Measurements from ENCODE around the gene ARHGAP22. TPM values are rescaled to one million over a fixed set of nuclear protein-coding genes. Genes with fewer than 3 reads are reported as not detected.

ARHGAP22 gene
- total and polyA plus RNA-seq, 2 experiments from 2014 or later = 4.8 to 10.7 TPM

DNA sequence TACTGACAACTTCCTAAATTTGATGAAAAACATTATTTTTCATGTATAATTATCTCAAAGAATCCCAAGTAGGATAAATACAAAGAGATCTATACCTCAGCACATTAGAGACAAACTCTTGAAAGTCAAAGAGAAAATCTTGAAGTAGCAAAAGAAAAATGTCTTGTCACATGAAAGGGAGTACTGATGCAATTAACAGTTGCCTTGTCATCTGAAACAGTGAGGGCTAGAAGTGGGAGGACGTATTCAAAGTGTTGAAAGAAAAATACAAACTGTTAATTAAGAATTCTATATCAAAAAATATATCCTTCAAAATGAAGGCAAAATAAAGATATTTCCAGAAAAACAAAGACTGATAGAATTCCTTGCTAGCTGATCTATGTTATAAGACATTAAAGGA is 35.5 kb upstream of the ARHGAP22 start:
- no peaks in the 10 kb centered on the region for H3K4me1 Mint-ChIP-seq
- H3K27me3 Mint-ChIP-seq (ENCODE audit: insufficient read depth, low read depth, poor library complexity) = peaks cover 3% of the 10 kb centered on the region
- Histone ChIP-seq H3K27me3 (ENCODE audit: insufficient read depth) (no peaks in the 10 kb centered on the region), H3K4me2 (no peak overlapping the region), H4K20me1 (replicated peaks; ENCODE audit: insufficient read depth) (no peaks in the 10 kb centered on the region), H3K4me3 (no peak overlapping the region), H3K4me1 (ENCODE audit: insufficient read depth) (no peaks in the 10 kb centered on the region), H3K36me3 (ENCODE audit: insufficient read depth) (no peaks in the 10 kb centered on the region), H3K9me2 (ENCODE audit: insufficient read depth) (no peaks in the 10 kb centered on the region), H3K79me2 (replicated peaks; ENCODE audit: insufficient read depth) (no peaks in the 10 kb centered on the region), H3F3A (replicated peaks; ENCODE audit: low read depth) (no peaks in the 10 kb centered on the region), H3K27ac (ENCODE audit: low read depth) (no peak overlapping the region), H2AFZ (no peak overlapping the region)
- H3K4me3 Mint-ChIP-seq = no peak overlapping the region
- DNase-seq (ENCODE audit: low spot score) (no peak), ATAC-seq (no peak)
- H3K9me3 Mint-ChIP-seq = peaks cover 17% of the 10 kb centered on the region
- H3K27ac Mint-ChIP-seq = no peak overlapping the region
- H3K36me3 Mint-ChIP-seq (ENCODE audit: low read depth) = no peaks in the 10 kb centered on the region
- TF ChIP-seq, protein P1, sequence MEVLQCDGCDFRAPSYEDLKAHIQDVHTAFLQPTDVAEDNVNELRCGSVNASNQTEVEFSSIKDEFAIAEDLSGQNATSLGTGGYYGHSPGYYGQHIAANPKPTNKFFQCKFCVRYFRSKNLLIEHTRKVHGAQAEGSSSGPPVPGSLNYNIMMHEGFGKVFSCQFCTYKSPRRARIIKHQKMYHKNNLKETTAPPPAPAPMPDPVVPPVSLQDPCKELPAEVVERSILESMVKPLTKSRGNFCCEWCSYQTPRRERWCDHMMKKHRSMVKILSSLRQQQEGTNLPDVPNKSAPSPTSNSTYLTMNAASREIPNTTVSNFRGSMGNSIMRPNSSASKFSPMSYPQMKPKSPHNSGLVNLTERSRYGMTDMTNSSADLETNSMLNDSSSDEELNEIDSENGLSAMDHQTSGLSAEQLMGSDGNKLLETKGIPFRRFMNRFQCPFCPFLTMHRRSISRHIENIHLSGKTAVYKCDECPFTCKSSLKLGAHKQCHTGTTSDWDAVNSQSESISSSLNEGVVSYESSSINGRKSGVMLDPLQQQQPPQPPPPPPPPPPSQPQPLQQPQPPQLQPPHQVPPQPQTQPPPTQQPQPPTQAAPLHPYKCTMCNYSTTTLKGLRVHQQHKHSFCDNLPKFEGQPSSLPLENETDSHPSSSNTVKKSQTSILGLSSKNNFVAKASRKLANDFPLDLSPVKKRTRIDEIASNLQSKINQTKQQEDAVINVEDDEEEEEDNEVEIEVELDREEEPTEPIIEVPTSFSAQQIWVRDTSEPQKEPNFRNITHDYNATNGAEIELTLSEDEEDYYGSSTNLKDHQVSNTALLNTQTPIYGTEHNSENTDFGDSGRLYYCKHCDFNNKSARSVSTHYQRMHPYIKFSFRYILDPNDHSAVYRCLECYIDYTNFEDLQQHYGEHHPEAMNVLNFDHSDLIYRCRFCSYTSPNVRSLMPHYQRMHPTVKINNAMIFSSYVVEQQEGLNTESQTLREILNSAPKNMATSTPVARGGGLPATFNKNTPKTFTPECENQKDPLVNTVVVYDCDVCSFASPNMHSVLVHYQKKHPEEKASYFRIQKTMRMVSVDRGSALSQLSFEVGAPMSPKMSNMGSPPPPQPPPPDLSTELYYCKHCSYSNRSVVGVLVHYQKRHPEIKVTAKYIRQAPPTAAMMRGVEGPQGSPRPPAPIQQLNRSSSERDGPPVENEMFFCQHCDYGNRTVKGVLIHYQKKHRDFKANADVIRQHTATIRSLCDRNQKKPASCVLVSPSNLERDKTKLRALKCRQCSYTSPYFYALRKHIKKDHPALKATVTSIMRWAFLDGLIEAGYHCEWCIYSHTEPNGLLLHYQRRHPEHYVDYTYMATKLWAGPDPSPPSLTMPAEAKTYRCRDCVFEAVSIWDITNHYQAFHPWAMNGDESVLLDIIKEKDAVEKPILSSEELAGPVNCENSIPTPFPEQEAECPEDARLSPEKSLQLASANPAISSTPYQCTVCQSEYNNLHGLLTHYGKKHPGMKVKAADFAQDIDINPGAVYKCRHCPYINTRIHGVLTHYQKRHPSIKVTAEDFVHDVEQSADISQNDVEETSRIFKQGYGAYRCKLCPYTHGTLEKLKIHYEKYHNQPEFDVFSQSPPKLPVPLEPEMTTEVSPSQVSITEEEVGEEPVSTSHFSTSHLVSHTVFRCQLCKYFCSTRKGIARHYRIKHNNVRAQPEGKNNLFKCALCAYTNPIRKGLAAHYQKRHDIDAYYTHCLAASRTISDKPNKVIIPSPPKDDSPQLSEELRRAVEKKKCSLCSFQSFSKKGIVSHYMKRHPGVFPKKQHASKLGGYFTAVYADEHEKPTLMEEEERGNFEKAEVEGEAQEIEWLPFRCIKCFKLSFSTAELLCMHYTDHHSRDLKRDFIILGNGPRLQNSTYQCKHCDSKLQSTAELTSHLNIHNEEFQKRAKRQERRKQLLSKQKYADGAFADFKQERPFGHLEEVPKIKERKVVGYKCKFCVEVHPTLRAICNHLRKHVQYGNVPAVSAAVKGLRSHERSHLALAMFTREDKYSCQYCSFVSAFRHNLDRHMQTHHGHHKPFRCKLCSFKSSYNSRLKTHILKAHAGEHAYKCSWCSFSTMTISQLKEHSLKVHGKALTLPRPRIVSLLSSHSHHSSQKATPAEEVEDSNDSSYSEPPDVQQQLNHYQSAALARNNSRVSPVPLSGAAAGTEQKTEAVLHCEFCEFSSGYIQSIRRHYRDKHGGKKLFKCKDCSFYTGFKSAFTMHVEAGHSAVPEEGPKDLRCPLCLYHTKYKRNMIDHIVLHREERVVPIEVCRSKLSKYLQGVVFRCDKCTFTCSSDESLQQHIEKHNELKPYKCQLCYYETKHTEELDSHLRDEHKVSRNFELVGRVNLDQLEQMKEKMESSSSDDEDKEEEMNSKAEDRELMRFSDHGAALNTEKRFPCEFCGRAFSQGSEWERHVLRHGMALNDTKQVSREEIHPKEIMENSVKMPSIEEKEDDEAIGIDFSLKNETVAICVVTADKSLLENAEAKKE (CRISPR knock-in tag; IDR thresholded peaks at IDR 0.05) = no peak
- TF ChIP-seq NANOG (IDR thresholded peaks at IDR 0.05; ENCODE audit: borderline replicate concordance) (no peak), CREB1 (CRISPR knock-in tag; IDR thresholded peaks at IDR 0.05; ENCODE audit: low read depth) (no peak), STAT1 (IDR thresholded peaks at IDR 0.05; ENCODE audit: unreplicated experiment) (no peak), REST (IDR thresholded peaks at IDR 0.05; ENCODE audit: unreplicated experiment) (no peak), POLR2AphosphoS5 (IDR thresholded peaks at IDR 0.05; ENCODE audit: low read depth) (no peak), JUNB (IDR thresholded peaks at IDR 0.05; ENCODE audit: unreplicated experiment) (no peak), EZH2phosphoT487 (IDR thresholded peaks at IDR 0.05; ENCODE audit: unreplicated experiment) (no peak), EZH2 (IDR thresholded peaks at IDR 0.05; ENCODE audit: low read depth, unreplicated experiment) (no peak), ZNF114 (CRISPR knock-in tag; IDR thresholded peaks at IDR 0.05) (no peak), ZNF331 (CRISPR knock-in tag; IDR thresholded peaks at IDR 0.05; ENCODE audit: low read depth) (no peak)
- TF ChIP-seq, protein P2, sequence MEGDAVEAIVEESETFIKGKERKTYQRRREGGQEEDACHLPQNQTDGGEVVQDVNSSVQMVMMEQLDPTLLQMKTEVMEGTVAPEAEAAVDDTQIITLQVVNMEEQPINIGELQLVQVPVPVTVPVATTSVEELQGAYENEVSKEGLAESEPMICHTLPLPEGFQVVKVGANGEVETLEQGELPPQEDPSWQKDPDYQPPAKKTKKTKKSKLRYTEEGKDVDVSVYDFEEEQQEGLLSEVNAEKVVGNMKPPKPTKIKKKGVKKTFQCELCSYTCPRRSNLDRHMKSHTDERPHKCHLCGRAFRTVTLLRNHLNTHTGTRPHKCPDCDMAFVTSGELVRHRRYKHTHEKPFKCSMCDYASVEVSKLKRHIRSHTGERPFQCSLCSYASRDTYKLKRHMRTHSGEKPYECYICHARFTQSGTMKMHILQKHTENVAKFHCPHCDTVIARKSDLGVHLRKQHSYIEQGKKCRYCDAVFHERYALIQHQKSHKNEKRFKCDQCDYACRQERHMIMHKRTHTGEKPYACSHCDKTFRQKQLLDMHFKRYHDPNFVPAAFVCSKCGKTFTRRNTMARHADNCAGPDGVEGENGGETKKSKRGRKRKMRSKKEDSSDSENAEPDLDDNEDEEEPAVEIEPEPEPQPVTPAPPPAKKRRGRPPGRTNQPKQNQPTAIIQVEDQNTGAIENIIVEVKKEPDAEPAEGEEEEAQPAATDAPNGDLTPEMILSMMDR (conservative IDR thresholded peaks at IDR 0.05; ENCODE audit: low read depth in 2 of 2) = no peak
- TF ChIP-seq, protein P3, sequence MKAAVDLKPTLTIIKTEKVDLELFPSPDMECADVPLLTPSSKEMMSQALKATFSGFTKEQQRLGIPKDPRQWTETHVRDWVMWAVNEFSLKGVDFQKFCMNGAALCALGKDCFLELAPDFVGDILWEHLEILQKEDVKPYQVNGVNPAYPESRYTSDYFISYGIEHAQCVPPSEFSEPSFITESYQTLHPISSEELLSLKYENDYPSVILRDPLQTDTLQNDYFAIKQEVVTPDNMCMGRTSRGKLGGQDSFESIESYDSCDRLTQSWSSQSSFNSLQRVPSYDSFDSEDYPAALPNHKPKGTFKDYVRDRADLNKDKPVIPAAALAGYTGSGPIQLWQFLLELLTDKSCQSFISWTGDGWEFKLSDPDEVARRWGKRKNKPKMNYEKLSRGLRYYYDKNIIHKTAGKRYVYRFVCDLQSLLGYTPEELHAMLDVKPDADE (IDR thresholded peaks at IDR 0.05) = no peak

Data from GM23338 (cell line).